Vagina (tissue), 2 donors: ENCODE measurements around the gene MACF1.

Experiments used
- POLR2A ChIP-seq, 2 donors: fragments of 450-650 bp; IDR thresholded peaks; one replicate each; pipeline ENCODE4 v1.6.1; 2017; ENCODE audit warnings: antibody characterized with exemption in 2 of 2, mild to moderate bottlenecking in 2 of 2, moderate library complexity in 2 of 2
- POLR2AphosphoS5 ChIP-seq, 2 donors: sonication (generic); formaldehyde crosslinking; IDR thresholded peaks; one replicate each; pipeline ENCODE4 v1.9.0; 2017; ENCODE audit warnings: antibody characterized with exemption in 2 of 2, mild to moderate bottlenecking in 2 of 2, low read depth in 1 of 2; ENCODE audit not compliant: insufficient read depth in 1 of 2
- TF ChIP-seq, protein P1 (sequence below), 3 experiments: fragments of 450-650 bp in 2 of 3; fragments of 200-600 bp in 1 of 3; sonication (generic) in 1 of 3; IDR thresholded peaks; one replicate each; pipeline ENCODE4 v1.5.1; 2017 to 2019; ENCODE audit warnings: antibody characterized with exemption in 3 of 3, mild to moderate bottlenecking in 2 of 3, moderate library complexity in 2 of 3

DNA sequence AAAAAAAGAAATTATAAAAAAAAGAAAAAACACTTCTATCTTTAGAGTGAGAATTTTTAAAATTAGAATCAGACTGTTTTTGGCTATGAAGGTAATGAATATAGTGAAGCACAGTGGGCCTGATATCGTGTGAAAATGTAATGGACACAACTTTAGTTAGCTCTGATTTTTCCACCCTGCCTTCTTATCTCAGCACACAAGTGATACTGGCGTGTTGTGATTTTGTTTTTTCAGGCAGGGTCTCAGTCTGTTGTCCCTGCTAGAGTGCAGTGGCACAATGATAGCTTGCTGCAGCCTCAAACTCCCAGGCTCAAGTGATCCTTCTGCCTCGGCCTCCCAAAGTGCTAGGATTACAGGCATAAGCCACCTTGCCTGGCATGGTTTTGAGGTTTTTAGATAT lies 22.3 kb downstream of the MACF1 start:
- TF ChIP-seq POLR2A (IDR thresholded peaks at IDR 0.05) (no peak), POLR2AphosphoS5 (IDR thresholded peaks at IDR 0.05; ENCODE audit: insufficient read depth in 1 of 2, low read depth in 1 of 2) (no peak)
- TF ChIP-seq, protein P1, sequence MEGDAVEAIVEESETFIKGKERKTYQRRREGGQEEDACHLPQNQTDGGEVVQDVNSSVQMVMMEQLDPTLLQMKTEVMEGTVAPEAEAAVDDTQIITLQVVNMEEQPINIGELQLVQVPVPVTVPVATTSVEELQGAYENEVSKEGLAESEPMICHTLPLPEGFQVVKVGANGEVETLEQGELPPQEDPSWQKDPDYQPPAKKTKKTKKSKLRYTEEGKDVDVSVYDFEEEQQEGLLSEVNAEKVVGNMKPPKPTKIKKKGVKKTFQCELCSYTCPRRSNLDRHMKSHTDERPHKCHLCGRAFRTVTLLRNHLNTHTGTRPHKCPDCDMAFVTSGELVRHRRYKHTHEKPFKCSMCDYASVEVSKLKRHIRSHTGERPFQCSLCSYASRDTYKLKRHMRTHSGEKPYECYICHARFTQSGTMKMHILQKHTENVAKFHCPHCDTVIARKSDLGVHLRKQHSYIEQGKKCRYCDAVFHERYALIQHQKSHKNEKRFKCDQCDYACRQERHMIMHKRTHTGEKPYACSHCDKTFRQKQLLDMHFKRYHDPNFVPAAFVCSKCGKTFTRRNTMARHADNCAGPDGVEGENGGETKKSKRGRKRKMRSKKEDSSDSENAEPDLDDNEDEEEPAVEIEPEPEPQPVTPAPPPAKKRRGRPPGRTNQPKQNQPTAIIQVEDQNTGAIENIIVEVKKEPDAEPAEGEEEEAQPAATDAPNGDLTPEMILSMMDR (IDR thresholded peaks at IDR 0.05), result no peak
